Endothelial cell of umbilical vein (primary cell): ENCODE data around the gene CFLAR.
"Not testable (repeated sequence)": the region's sequence is repeated elsewhere in the genome, so short reads cannot be mapped to it uniquely, and the experiment has no call there.

ENCODE experiments used
- CTCF ChIP-seq, 2 donors: IDR thresholded peaks; 1 replicate in 1 of 2; 2 replicates in 1 of 2; pipeline ENCODE4 v1.5.1; 2011; ENCODE audit warnings: low read length in 2 of 2, mild to moderate bottlenecking in 2 of 2, moderate library complexity in 2 of 2, control low read depth in 1 of 2, inconsistent platforms in 1 of 2, low read depth in 1 of 2; ENCODE audit not compliant: insufficient read depth in 1 of 2; ENCODE audit errors: extremely low read depth in 1 of 2
- EZH2 ChIP-seq: IDR thresholded peaks from 2 replicates; pipeline ENCODE4 v1.6.1; 2012; ENCODE audit warnings: borderline replicate concordance, low read depth, mild to moderate bottlenecking, moderate library complexity, low read length, inconsistent platforms; ENCODE audit not compliant: severe bottlenecking
- JUN ChIP-seq: IDR thresholded peaks from 2 replicates; pipeline ENCODE4 v1.6.1; 2011; ENCODE audit warnings: borderline replicate concordance, low read depth; ENCODE audit not compliant: insufficient read length, insufficient read depth
- POLR2A ChIP-seq: IDR thresholded peaks from 2 replicates; pipeline ENCODE4 v1.6.1; 2012; ENCODE audit warnings: low read depth, mild to moderate bottlenecking, control low read depth, low read length
- POLR2AphosphoS5 ChIP-seq: IDR thresholded peaks from 2 replicates; pipeline ENCODE4 v1.6.1; 2012; ENCODE audit warnings: low read depth, mild to moderate bottlenecking, control low read depth, low read length, moderate library complexity; ENCODE audit not compliant: insufficient read depth

DNA sequence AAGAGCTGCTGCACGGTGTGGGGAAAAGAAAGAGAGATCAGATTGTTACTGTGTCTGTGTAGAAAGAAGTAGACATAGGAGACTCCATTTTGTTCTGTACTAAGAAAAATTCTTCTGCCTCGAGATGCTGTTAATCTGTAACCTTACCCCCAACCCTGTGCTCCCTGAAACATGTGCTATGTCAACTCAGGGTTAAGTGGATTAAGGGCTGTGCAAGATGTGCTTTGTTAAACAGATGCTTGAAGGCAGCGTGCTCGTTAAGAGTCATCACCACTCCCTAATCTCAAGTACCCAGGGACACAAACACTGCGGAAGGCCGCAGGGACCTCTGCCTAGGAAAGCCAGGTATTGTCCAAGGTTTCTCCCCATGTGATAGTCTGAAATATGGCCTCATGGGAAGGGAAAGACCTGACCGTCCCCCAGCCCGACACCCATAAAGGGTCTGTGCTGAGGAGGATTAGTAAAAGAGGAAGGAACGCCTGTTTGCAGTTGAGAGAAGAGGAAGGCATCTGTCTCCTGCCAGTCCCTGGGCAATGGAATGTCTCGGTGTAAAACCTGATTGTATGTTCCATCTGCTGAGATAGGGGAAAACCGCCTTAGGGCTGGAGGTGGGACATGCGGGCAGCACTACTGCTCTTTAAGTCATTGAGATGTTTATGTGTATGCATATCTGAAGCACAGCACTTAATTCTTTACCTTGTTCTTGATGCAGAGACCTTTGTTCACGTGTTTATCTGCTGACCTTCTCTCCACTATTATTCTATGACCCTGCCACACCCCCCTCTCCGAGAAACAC, 23.2 kb downstream of the CFLAR start:
- not testable (repeated sequence) for TF ChIP-seq POLR2AphosphoS5; CTCF (IDR thresholded peaks at IDR 0.05; ENCODE audit: extremely low read depth in 1 of 2, insufficient read depth in 1 of 2, low read depth in 1 of 2, low read length in 2 of 2); EZH2; POLR2A; JUN
